Inflammatory macrophage (primary cell): ENCODE results near the gene SPAG6.

Source experiments
- DNase-seq, 2 donors: peaks; one replicate each; pipeline ENCODE4 v3.0.0-alpha.2; 2020 to 2022

Gene SPAG6

DNA sequence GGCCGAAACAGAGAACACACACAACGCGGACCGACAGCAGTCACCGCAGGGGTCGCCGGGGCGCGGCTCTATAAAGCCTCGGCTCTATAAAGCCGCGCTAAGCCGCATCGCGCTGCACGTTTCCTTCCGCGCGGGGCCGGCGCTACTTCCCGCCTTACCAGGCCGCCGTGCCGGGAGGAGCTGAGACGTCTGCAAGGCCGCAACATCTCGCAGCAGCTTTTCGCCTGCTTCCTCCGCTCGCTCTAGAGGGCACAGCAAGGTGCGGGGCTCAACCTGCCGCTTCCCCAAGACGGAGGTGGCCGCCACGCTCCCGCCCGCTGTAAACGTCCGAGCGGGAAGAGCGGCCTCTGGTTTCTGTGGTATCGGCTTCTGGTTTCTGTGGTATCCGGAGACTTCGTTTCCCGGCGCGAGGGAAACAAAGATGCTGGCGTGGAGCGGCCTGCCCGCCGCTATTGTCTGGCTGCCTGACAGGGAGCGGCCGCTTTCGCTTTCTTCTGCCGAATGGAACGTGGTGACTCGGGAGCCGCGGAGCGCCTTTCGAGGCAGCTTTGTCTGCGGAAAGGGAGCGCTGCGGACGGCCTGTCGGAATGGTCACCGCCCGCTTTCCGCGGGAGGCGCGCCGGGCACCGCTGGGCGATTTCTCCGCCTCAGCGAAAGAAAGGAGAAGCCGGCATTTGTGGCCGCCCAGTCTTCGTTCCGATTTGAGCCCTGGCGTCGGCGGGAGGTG is 91.8 kb downstream of the SPAG6 start:
- DNase-seq, result peak; percentile 79 to 84

DNA sequence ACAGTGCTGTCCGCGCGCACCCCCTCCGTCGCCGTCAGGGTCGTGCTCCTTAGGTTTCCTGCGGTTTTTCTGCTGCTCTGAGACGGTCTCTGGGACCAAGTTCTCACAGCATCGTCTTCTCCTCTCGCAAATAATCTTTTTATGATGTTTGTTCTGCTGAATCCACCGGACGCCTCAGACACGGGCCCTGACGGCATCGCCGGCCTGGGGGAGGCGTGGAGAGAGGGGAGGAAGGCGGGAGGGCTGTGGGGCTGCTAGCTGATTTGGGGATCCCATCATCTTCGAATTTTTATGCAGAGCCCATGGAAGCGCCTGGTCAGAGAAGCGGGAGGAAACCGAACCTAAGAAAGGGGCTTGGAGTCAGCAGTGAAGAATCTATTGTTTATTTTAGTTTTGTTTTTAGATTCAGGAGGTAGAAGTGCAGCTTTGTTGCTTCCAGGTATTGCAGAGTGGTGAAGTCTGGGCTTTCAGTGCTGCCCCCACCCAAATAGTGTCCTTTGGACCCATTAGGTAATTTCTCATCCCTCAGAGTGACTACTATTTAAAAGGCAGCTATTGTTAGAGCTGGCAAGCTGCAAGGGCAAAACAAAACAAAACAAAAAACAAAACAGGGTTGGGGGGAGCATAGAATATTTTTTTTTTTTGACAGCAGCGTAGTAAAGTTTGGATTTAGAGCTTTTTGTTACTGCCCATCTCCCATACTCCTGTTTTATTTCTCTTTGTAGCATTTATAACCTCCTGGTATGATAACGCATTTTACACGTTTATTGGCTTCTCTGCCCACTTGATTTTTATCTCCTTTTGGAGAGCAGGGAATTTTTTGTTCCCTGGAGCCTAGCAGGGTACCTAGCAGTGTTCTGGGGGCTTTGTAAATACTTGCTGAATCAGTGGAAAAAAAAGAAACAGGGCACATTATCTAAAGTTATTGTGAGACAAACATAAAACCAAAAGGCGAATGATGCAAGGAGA is 92.6 kb downstream of the SPAG6 start:
- no peak for DNase-seq

DNA sequence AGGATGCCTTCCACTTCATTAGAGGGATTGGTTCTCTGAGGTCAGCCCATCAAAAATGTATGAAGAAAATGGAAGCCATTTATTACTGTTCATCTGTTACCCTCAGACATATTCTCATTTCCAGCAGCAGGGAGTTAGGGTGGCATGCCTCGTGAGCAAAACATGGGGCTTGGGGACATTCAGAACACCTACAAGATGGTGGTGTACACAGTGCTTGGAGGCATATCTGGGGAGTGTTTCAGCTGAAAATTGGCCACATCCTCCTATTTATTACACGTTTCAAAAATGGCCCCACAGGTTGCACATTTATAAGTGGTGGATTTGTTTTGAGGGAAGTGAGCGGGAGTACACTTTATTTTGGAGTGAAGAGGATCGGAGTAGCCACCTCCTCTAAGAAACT is 93.4 kb downstream of the SPAG6 start:
- no peak for DNase-seq

DNA sequence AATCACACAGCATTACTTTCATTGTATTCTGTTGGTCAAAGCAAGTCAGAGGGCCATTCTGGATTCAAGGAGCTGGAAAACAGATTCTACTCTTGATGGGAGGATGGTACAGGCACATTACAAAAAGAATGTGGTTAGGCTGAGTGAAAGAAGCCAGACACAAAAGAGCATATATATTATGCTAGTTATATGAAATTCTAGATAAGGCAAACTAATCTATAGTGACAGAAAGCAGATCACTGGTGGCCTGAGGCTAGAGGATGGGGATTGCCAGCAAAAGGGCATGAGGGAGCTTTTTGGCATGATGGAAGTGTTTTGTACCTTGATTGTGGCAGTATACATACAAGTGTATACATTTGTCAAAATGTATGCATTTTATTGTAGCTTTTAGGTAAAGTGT is 96.8 kb downstream of the SPAG6 start:
- no peak for DNase-seq

DNA sequence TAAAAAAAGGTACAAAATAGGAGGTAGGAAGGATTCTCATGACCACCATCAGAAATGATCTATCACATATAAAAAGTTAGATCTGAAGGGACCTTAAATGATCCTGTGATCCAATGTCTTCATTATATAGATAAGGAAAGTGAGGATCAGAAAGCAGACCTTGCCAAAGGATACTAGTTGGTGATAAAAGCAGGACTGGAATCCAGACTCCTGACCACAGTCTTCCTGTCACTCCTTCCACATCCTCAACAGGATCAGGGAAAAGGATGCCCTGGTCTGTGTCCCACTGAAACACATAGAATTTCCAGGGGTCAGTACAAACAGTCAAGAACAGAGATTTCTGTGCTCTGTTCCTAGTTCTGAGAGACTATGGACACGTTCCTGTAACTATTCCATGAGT is 97.2 kb downstream of the SPAG6 start:
- DNase-seq, result no peak

DNA sequence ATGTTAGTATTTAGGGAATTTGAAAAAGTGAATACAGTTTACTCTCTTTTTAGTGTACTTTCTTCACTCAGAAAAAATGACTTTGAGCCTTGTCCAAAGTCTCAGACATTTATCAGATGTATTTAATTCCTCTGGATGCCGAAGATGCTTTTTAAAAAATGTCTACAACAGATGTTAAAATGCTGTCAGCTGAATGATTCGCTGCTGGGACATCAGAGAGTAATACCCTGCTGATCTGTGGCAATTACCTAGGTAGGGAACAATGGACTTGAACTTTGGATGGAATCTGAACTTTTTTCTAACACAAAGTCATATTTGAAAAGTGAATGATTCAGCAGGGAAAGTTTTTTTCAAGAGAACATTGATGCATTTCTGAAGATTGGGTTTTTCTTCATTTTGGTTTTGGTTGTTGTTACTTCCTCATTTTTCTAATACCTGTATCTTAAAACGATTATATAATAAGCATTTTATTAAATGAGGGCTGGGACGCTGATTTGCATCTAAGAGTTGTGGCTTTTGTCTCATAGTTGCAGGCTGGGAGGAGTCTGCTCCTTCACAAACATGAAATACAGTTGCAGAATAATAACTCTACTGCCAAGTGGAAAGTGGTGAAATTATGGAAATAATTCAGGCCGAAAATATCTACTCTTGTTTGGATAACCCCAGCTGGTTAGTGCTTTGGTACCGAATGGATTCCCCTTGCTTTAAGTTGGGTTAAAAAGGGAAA is 98.0 kb downstream of the SPAG6 start:
- DNase-seq, result no peak

DNA sequence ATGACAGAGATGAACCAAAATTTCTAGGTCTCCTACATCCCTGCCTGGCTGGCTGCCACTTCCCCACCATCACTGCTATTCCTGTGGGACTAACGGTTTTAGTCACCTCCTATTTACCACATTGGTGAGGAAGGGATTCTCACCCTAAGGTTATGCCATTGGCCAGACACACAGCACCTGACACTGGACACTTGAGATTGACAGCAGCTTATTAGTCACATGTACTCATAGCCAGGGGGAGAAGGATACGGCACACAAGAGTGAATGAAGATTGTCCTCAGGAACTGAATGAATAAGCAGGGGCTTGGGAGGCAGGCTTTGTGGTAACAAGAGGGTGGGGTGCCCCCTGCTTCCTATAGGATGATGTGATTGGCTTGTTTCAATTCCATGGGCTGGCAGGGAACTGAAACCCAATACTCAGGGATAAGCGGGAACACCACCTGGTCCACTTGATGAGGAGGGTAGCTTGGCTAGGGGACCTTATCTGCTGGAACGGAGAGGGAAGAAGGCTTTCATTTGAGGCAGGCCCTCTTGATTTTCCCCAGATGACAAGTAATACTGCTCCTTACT is 99.0 kb downstream of the SPAG6 start:
- no peak for DNase-seq

DNA sequence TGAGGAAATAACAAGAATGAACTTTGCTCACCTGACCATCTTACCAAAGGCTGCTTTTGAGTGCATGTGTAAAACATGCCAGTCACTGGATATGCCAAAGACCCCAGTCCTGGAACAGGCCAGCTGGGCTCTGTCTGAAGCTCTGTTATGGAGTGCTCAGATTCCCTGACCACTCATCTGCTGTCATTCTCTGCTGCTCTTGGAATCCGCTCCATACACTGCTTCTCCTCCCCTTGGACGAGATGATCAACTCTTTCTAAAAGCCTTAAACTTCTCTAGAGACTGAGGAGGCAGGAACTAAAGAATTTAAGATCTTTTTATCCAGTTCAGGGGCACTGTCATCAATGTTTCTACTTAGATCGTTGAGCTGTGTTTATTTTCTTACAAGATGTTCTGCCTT is 100.2 kb downstream of the SPAG6 start:
- DNase-seq, result no peak

DNA sequence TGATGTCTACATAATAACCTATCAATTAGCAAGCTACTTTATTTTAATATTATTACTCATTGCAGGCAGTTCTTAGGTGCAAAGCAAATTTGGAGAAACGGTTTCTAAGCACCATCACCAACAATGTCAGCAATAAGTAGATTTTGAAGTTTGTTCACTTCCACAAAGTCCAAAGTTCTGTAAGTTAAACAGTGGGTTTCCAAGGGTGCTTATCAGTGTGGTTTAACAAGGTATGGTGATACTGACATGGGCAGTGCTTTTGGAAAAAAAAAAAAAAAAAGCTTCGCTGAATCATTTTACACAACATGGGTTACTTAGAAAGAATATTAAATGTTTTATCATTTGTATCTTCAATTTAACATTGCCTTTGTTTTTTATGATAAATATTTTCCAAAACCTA is 101.8 kb downstream of the SPAG6 start:
- DNase-seq, result no peak

DNA sequence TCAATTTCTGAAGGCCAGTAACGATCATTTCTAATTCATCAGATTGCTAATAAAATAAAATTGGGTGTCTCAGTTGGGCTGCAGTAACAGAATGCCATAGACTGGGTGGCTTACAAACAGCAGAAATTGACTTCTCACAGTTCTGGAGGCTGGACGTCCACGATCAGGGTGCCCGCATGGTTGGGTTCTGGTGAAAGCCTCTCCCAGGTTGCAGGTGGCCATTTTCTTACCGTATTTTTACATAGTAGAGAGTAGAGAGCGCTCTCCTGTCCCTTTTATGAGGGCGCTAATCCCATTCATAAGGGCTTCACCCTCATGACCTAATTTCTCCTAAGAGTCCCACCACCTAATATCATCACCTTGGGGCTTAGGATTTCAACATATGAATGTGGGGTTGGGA is 106.0 kb downstream of the SPAG6 start:
- DNase-seq, result no peak

DNA sequence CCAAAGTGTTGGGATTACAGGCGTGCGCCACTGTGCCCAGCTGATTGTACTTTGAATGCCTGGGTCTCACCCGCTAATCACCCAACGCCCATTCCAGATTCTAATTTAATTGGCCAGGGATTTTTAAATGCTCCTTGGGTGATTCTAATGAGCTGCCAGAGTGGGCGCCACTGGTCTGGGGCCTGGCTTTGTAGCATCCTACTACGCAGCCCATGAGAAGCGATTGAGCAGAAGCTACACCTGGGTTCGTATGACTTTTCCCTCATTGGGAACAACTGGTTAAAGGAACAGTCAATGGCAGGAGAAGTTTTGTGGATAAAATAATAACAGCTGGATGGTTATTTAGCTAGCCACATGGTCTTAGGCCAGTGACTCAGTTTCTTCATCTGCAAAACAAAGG is 108.0 kb downstream of the SPAG6 start:
- no peak for DNase-seq

DNA sequence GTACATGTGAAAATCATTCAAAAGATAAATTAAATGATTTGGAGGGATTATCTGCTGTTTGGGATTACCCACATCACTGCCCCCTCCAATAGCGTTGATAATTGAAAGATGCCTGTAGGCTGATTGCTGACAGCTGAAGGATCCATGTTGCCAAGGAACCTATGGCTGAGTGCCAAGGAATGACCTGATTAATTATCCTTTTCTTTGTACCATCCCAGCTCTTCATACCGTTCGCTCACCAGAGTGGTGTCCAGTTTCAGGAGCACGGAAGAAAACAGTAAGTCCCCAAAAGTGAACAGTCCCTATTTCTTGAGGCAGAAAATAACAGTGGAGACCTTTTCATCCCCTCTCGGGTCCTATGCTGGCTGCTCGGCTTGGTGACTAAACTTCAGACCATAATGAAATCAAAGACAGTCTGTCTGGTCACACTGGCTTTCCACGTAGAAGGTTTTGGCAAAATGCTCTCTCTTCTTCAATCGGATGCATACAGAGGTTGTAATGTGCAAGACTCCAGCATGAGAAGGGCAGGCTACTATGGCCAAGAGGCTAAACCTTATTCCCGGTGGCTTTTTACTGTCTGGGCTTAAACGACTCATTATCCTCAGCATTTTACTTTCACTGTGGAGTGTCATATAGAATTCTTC is 108.8 kb downstream of the SPAG6 start:
- DNase-seq, result no peak

DNA sequence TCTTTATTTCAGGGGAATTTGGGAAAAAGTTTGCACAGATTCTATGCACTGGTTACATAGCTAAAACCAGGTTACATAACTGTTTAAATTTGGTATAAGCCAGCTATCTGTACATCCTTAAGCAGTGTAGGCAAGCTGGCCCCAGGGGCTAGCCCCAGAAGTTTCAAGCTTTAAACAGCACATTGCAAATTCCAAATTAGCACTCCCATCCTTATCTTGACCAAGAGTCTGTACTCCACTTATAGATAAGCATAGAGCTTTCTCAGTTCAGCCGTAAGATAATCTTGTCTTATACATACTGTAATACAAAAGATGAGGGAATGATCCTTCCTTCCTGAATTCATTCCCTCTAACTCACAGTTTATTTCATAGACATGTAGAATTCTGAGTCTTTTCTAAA is 109.3 kb downstream of the SPAG6 start:
- DNase-seq, result no peak

DNA sequence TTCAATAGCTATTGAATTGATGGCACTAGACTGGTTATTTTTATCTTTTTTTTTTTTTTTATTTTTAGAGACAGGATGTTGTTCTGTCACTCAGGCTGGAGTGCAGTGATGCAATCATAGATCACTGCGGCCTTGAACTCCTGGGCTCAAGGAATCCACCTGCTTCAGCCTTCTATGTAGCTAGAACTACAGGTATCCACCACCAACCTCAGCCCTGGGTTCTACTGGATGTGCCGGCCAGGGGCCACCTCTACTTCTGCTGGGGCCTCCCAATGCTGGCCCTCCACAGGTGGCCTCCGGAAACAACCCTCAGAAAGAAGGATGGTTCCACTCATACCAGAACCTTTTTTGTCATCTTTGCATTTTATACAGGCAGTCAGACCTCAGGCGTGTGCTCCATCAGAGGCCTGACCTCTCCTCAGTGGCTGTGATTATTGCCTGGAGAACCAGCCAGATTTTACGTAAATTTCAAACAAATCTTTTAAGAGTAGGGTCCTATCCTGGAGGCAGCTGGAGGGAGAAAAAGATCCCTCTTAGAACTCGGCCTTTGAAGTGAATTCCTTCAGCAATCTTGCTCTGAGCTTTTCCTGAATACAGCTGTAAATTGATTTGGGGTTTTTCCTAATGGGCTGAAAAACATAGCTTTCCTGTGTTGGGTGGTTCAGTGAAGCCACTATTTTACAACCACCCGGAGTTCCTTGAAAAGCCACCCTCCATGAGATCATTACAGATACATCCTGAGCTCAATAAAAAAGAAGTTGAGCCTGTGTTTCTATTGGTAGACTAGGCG is 110.0 kb downstream of the SPAG6 start:
- no peak for DNase-seq

DNA sequence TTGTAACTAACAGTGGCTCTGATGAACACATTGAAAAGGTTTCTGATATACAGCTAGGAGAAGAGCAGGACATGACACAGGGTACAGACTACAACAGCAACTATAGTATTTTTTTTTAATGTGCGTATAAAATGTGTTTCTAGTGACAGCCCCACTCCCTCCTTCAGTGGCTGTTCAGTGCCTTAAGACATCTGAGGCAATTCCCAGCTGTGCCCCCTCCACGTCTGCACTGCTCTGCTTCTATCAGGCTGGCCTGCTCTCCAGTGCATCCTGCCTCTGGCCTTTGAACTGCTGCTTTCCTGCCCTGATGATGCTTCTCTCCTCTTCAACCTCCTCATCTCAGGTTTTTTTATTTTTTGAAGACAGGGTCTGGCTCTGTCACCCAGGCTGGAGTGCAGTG is 111.2 kb downstream of the SPAG6 start:
- no peak for DNase-seq

DNA sequence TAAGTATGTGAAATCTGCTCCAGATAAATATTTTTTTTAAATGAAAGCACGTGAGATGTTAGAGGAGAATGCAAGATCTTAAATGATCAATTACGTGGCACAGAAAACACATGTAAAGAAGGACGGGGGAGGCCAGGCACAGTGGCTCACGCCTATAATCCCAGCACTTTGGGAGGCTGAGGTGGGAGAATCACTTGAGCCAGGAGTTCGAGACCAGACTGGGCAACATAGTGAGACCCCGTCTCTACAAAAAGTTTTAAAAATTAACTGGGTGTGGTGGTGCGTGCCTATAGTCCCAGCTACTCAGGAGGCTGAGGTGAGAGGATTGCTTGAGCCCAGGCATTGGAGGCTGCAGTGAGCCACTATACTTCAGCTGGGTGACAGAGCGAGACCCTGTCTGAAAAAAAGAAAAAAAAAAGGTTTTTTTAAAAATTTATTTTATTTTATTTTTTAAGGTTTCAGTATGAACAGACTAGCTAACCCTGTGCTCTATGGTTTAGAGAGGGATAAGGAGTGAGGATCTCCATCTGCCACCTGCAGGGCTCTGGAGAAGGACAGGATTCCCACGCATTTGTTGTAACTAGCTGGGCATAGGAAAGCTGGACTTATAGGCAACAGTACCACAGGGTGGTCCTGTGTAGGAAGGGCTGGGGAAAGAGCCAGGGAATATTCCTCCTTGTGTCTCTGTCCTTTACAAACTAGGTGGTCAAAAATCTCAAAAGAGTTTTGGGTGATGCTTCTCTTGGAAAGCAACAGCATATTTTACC is 113.2 kb downstream of the SPAG6 start:
- no peak for DNase-seq

DNA sequence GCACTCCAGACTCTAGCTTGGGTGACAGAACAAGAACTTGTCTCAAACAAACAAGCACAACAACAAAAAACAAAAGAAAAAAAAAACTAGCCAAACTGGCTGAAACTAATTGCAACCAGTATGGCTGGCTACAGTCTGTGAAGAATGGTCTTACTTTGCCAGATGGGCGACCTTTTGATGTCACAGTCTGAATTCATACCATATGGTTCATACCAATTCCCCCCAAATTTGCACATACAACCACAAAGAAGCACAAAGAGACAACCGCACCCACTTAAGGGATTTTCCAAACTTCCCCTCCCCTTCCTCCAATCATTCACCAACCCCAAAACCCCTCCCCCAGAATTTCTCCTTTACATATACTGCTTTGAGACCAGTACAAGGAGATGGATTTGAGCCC is 114.2 kb downstream of the SPAG6 start:
- no peak for DNase-seq

DNA sequence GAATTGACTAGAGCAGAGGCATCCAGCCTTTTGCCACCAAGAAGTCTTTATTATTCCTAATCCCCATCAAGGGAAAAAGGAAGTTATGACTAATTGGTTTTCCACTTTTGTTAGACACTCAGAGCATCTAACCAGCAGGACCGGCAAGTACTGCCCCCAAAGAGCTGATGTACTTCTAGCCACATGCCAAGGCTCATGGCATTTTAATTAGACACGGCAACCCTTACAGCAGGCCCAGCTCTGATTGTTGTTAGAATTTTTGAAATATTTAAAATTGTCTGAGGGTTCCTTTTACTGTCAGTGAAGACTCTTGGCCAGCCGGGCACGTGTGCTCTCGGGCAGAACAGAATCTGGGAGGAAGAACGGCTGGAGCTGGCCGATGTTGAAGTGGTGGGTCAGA is 114.8 kb downstream of the SPAG6 start:
- no peak for DNase-seq

DNA sequence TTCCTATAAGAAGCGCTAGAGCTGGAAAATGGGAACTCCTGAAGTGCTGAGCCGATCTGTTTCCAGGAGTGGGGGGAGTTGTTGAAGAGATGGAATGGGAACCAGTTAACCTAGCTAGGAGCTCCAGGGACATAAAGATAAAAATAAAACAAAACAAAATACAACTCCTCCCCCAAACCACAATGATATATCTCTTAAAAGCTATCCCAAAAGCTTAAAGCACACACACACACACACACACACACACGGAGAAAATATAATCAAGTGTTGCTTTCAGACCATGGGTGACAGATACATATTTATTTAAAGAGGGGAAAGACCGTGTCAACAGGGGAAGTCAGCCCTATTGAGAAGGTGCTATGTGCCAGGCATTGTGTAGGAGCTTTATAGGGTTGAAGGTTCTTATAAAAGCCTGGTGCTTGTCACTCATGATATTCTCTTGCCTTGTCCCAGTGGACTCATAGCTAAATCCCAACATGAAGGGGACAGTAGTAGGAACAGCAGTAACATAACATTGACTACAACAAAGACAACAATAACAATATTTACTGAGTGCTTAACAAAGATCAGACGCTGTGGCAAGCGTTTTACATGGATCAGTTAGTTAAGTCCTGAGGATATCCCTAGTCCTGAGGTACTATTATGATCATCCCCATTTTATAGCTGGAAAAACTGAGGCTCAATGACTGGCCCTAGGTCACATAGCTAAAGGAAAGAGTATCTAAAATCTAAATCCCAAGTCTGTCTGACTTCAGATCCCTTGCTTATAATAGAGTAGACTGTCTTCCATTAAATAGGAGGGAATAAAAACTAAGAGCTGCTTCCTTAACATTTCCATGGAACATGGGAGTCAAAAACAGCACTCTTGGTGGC is 115.5 kb downstream of the SPAG6 start:
- no peak for DNase-seq

DNA sequence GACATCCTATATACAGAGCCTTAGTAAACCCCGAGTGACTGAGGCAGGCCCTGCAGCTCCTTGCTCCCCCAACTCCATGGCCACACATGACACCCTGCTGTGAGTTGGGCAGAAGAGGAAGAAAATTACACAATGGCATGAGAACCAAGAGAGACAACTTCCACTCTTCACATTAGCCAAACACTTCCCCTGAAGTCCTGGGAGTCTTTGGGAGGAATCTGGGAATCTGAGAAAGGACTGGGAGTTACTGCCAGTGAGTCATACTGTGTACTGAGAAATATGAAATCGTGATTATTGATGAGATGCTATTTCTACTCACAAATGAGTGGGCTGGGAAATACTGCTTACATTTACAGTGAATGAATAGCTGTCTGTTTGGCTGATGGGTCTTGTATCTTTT is 116.6 kb downstream of the SPAG6 start:
- DNase-seq, result peak in 1 of 2 donors; percentile 25
